ENCODE measurements around the gene C2orf69.
"Not testable (repeated sequence)": the region's sequence is repeated elsewhere in the genome, so short reads cannot be mapped to it uniquely, and the experiment has no call there.

Gene C2orf69

DNA sequence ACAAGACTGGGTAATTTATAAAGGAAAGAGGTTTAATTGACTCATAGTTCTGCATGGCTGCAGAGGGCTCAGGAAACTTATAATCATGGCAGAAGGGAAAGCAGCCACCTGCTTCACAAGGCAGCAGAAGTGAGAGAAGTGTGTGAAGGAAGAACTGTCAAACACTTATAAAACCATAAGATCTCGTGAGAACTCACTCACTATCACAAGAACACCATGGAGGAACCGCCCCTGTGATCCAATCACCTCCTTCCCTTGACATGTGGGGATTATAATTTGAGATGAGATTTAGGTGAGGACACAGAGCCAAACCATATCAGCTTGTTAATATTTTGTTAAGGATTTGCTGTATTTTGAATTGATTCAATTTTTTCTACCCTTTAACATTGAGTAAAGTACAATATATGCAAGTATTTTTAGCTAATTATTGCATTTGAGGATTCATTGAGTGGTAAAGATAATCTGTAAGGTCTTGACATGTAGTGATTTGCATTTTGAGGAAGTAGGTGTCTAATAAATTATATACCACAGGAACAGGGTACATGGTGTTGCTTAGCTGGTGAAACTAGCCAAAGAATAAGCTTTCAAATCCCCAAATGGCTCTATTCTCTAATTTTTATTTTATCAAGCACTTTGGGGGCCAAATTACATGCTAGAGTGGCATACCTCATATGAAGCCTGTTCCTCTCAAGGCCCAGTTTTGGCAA is 3.9 kb upstream of the C2orf69 start:
- in situ Hi-C loops (cut with HindIII; ENCODE audit: low pct_ligation_motif_present, low sequenced_read_pairs), result no loop called here
- H3K4me3 ChIP-seq (ENCODE audit: low read depth, low read length), result no peak overlapping the region
- H3K36me3 ChIP-seq (replicated peaks), result no peaks in the 10 kb centered on the region
- no peak overlapping the region for H3K27ac ChIP-seq
- DNase-seq, result no peak
- H3K27me3 ChIP-seq (replicated peaks), result no peaks in the 10 kb centered on the region
- no peak for TF ChIP-seq CTCF (IDR thresholded peaks at IDR 0.05; ENCODE audit: low read depth, low read length, missing control alignments)

DNA sequence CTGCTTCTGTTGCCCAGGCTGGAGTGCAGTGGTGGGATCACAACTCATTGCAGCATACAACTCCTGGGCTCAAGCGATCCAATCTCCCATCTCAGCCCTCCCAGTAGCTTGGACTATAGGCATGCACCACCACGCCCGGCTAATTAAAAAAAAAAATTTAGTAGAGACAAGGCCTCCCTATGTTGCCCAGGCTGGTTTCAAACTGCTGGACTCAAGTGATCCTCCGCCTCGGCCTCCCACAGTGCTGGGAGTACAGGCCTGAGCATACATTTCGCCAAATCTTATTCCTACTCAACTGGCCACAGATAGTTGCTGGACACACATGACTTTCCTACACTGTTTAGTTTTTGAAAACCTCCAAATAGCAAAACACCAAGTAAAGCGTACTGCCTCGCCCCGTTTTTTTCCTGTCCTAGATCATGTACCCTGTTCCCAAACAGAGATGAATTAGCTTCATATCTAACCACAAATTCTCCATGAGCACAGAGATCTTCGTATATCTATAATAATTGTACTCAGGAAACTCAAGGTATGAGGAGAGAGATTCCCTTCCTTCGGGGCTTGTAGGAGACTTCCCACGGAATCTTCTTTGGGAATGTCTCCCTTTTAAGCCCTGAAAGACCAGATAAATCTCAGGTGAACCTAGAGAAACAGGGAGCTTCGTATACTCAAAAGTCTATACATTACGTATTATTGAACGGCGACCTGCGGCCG is 598 bp upstream of the C2orf69 start:
- in situ Hi-C loops (cut with HindIII; ENCODE audit: low pct_ligation_motif_present, low sequenced_read_pairs), result no loop called here
- peak overlapping the region; percentile 35 for H3K4me3 ChIP-seq (ENCODE audit: low read depth, low read length)
- TF ChIP-seq CTCF (IDR thresholded peaks at IDR 0.05; ENCODE audit: low read depth, low read length, missing control alignments), result no peak
- DNase-seq, result no peak
- no peaks in the 10 kb centered on the region for H3K36me3 ChIP-seq (replicated peaks)
- H3K27me3 ChIP-seq (replicated peaks), result no peaks in the 10 kb centered on the region
- H3K27ac ChIP-seq, result peak overlapping the region; percentile 4

- Histone ChIP-seq H3K27ac (peak overlapping the region; percentile 75), H3K36me3 (replicated peaks) (peaks cover under 1% of the 10 kb centered on the region), H3K4me3 (ENCODE audit: low read depth, low read length) (peak overlapping the region; percentile 77), H3K27me3 (replicated peaks) (no peaks in the 10 kb centered on the region)
- TF ChIP-seq CTCF (IDR thresholded peaks at IDR 0.05; ENCODE audit: low read depth, low read length, missing control alignments), result no peak
- in situ Hi-C loops (cut with HindIII; ENCODE audit: low pct_ligation_motif_present, low sequenced_read_pairs), result no loop called here
- DNase-seq, result no peak
These were observed 726 bp downstream of the C2orf69 start for GRCh38 chr2:199911877-199912161.

GRCh38 chr2:199912553-199913114 is 1.5 kb downstream of the C2orf69 start:
- H3K36me3 ChIP-seq (replicated peaks); DNase-seq; H3K27me3 ChIP-seq (replicated peaks); H3K27ac ChIP-seq; in situ Hi-C loops (cut with HindIII; ENCODE audit: low pct_ligation_motif_present, low sequenced_read_pairs): not testable (repeated sequence)
- H3K4me3 ChIP-seq (ENCODE audit: low read depth, low read length), result peak overlapping the region; percentile 77

DNA sequence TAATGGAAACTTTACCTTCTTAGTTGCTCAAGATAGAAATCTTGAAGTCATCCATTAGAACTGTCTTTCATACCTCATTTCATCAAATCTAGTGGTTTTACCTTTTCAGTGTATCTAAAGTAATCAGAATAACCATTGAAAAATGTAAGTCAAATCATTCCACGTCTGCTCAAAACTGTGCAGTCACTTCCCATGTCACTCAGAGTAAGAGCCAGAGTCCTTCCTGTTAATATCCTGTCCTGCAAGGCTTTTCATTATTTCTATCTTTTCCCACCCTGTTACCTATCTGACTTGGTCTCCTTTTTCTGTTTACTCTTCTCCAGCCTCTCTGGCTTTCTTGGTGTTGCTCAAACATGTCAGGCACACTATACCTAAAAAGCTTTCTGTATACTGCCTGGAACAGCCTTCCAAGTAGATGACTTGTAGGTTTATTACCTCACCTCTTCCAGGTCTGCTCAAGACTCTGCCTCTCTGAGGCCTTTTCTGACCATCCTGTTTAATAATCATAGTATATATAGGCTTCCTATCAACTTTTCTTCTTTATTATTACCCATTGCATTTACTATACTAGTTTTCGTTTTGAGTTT is 3.4 kb downstream of the C2orf69 start:
- Histone ChIP-seq H3K4me3 (ENCODE audit: low read depth, low read length) (no peak overlapping the region), H3K27me3 (replicated peaks) (no peaks in the 10 kb centered on the region), H3K36me3 (replicated peaks) (peaks cover 3% of the 10 kb centered on the region), H3K27ac (no peak overlapping the region)
- in situ Hi-C loops (cut with HindIII; ENCODE audit: low pct_ligation_motif_present, low sequenced_read_pairs), result no loop called here
- no peak for DNase-seq
- TF ChIP-seq CTCF (IDR thresholded peaks at IDR 0.05; ENCODE audit: low read depth, low read length, missing control alignments), result no peak

GRCh38 chr2:199916980-199917379 is 5.9 kb downstream of the C2orf69 start:
- Histone ChIP-seq H3K4me3 (ENCODE audit: low read depth, low read length) (no peak overlapping the region), H3K36me3 (replicated peaks) (peaks cover 3% of the 10 kb centered on the region), H3K27me3 (replicated peaks) (no peaks in the 10 kb centered on the region), H3K27ac (no peak overlapping the region)
- no peak for DNase-seq
- in situ Hi-C loops (cut with HindIII; ENCODE audit: low pct_ligation_motif_present, low sequenced_read_pairs), result no loop called here
- no peak for TF ChIP-seq CTCF (IDR thresholded peaks at IDR 0.05; ENCODE audit: low read depth, low read length, missing control alignments)
